GM12873 (cell line): ENCODE measurements around the gene LAT.

Experiments
- CTCF ChIP-seq: IDR thresholded peaks from 2 replicates; pipeline ENCODE4 v1.5.1; 2012; ENCODE audit warnings: low read depth, mild to moderate bottlenecking, moderate library complexity, low read length, control low read depth; ENCODE audit not compliant: insufficient read depth; ENCODE audit errors: missing control alignments

The LAT gene

GRCh38 chr16:28981517-28981916, 3.3 kb upstream of the LAT start:
- peak; percentile 90 for TF ChIP-seq CTCF

GRCh38 chr16:28982418-28982817, 2.4 kb upstream of the LAT start:
- TF ChIP-seq CTCF = no peak

- TF ChIP-seq CTCF = no peak
Measured at GRCh38 chr16:28982949-28983348, 1.9 kb upstream of the LAT start.

GRCh38 chr16:28983644-28984043, 1.2 kb upstream of the LAT start:
- no peak for TF ChIP-seq CTCF

GRCh38 chr16:28984091-28984490, 761 bp upstream of the LAT start:
- TF ChIP-seq CTCF = no peak

GRCh38 chr16:28985211-28986041, 574 bp downstream of the LAT start:
- no peak for TF ChIP-seq CTCF

- TF ChIP-seq CTCF = no peak
Measured at GRCh38 chr16:28986046-28986445, 1.2 kb downstream of the LAT start.
